A673 (cell line): Measurements from ENCODE around the gene RUNX2. TPM values are rescaled to one million over a fixed set of nuclear protein-coding genes. Genes with fewer than 3 reads are reported as not detected.

Experiments
- BruUV-seq: library from RNA; stranded (reverse); fragments of 400-500 nt; replicated peaks from 2 replicates; lab custom pipeline; 2021; lab: Mats Ljungman, UMichigan
- CTCF ChIA-PET: fragments of 300-600 bp; sonication (Branson Sonifier 250); formaldehyde crosslinking; loops from one replicate; lab custom pipeline; 2022; ENCODE audit warnings: antibody characterized with exemption; lab: Charles Lee
- POLR2A ChIA-PET: fragments of 300-600 bp; sonication (Branson Sonifier 250); formaldehyde crosslinking; loops from one replicate; lab custom pipeline; 2022; ENCODE audit warnings: antibody characterized with exemption; ENCODE audit not compliant: low non-redundant PET; lab: Charles Lee
- DNase-seq: peaks from one replicate; pipeline ENCODE4 v3.0.0-alpha.2; 2015; ENCODE audit warnings: low spot score
- H3K27ac ChIP-seq: fragments of 200-600 bp; sonication (generic); 2 replicates; pipeline ENCODE4 v1.5.1; 2016; ENCODE audit warnings: mixed run types, low read depth, mild to moderate bottlenecking, mixed read lengths, antibody characterized with exemption, low read length; ENCODE audit not compliant: poor library complexity, severe bottlenecking
- H3K27me3 ChIP-seq: fragments of 200-600 bp; sonication (generic); replicated peaks from 2 replicates; pipeline ENCODE4 v1.6.1; 2017; ENCODE audit warnings: mixed run types, low read depth, mild to moderate bottlenecking, mixed read lengths, antibody characterized with exemption, low read length; ENCODE audit not compliant: insufficient read depth, poor library complexity
- H3K36me3 ChIP-seq: fragments of 200-600 bp; sonication (generic); 2 replicates; pipeline ENCODE4 v1.6.1; 2016; ENCODE audit warnings: mixed run types, mild to moderate bottlenecking, mixed read lengths, antibody characterized with exemption, low read length; ENCODE audit not compliant: insufficient read depth, poor library complexity, severe bottlenecking
- H3K4me1 ChIP-seq: fragments of 200-600 bp; sonication (generic); 2 replicates; pipeline ENCODE4 v1.6.1; 2017; ENCODE audit warnings: mixed run types, mild to moderate bottlenecking, mixed read lengths, antibody characterized with exemption, low read length; ENCODE audit not compliant: insufficient read depth, poor library complexity, severe bottlenecking
- H3K4me3 ChIP-seq: fragments of 200-600 bp; sonication (generic); 2 replicates; pipeline ENCODE4 v1.5.1; 2016; ENCODE audit warnings: low read depth, mixed run types, mild to moderate bottlenecking, mixed read lengths, low read length; ENCODE audit not compliant: poor library complexity, severe bottlenecking
- H3K9me3 ChIP-seq: fragments of 200-600 bp; sonication (generic); 2 replicates; pipeline ENCODE4 v1.6.1; 2016; ENCODE audit warnings: mixed run types, low read depth, mild to moderate bottlenecking, mixed read lengths, antibody characterized with exemption, low read length; ENCODE audit not compliant: poor library complexity, severe bottlenecking
- CTCF ChIP-seq: fragments of 300-800, 200-600 bp; sonication (generic); conservative IDR thresholded peaks from 2 replicates; pipeline ENCODE4 v1.5.1; 2017; ENCODE audit warnings: low read depth, mild to moderate bottlenecking, antibody characterized with exemption, low read length, moderate library complexity, mixed read lengths
- EZH2 ChIP-seq: fragments of 200-600 bp; sonication (generic); IDR thresholded peaks from 2 replicates; pipeline ENCODE4 v1.6.1; 2017; ENCODE audit warnings: borderline replicate concordance, low read depth, mild to moderate bottlenecking, mixed read lengths, antibody characterized with exemption, low read length; ENCODE audit not compliant: poor library complexity, severe bottlenecking
- intact Hi-C: fragments of 100-400 bp; cut with micrococcal nuclease; formaldehyde crosslinking; loops from one replicate; pipeline ENCODE4 v1.10.0; 2022; ENCODE audit not compliant: unreplicated experiment
- total RNA-seq: library from RNA; stranded (reverse); gene quantifications from 2 replicates; pipeline ENCODE4 v1.2.3, GENCODE V29; 2021

The RUNX2 gene
- total RNA-seq, 1 experiment from 2014 or later = 4.9 TPM

- Histone ChIP-seq H3K27me3 (no peaks in the 10 kb centered on the region), H3K27ac (no peak overlapping the region), H3K4me3 (no peak overlapping the region), H3K36me3 (no peaks in the 10 kb centered on the region), H3K4me1 (no peaks in the 10 kb centered on the region), H3K9me3 (no peaks in the 10 kb centered on the region)
- no TSS peak for BruUV-seq
- TF ChIP-seq EZH2 (no peak), CTCF (no peak)
- CTCF ChIA-PET = no interaction called here
- DNase-seq = no peak
- POLR2A ChIA-PET = interaction anchor here (0.6 kb wide), 1 partner anchor 10 kb away, joined by 3 read pairs; no protein-coding TSS in a partner anchor
- intact Hi-C loops = no loop called here
These were observed 325.2 kb downstream of the RUNX2 start for GRCh38 chr6:45653117-45653883.

- H3K27ac ChIP-seq = no peak overlapping the region
- DNase-seq = no peak
- H3K4me3 ChIP-seq = no peak overlapping the region
- no peaks in the 10 kb centered on the region for H3K9me3 ChIP-seq
- H3K36me3 ChIP-seq = no peaks in the 10 kb centered on the region
- TF ChIP-seq CTCF = no peak
- TF ChIP-seq EZH2 = no peak
- ChIA-PET CTCF (no interaction called here), POLR2A (no interaction called here)
- BruUV-seq = no TSS peak
- intact Hi-C loops = no loop called here
- H3K27me3 ChIP-seq = no peaks in the 10 kb centered on the region
- no peaks in the 10 kb centered on the region for H3K4me1 ChIP-seq
These were observed 326.5 kb downstream of the RUNX2 start for GRCh38 chr6:45654673-45655072.

- Histone ChIP-seq H3K9me3 (no peaks in the 10 kb centered on the region), H3K4me3 (no peak overlapping the region), H3K4me1 (no peaks in the 10 kb centered on the region), H3K27ac (no peak overlapping the region), H3K27me3 (no peaks in the 10 kb centered on the region), H3K36me3 (no peaks in the 10 kb centered on the region)
- DNase-seq = peak; percentile 32
- intact Hi-C loops = no loop called here
- BruUV-seq = no TSS peak
- POLR2A ChIA-PET = interaction anchor here (0.7 kb wide), 1 partner anchor 63 kb away, joined by 3 read pairs; no protein-coding TSS in a partner anchor
- CTCF ChIA-PET = no interaction called here
- TF ChIP-seq CTCF = no peak
- no peak for TF ChIP-seq EZH2
These were observed 327.8 kb downstream of the RUNX2 start for GRCh38 chr6:45655745-45656476.
